Stimulated activated CD4-positive, alpha-beta T cell treated with anti-CD3 and anti-CD28 coated beads, Interleukin-2, amount 100 ng/mL, for 24 hours (primary cell): ENCODE results near the gene LRCH3.

Source experiments
- DNase-seq, 2 donors: peaks; one replicate each; pipeline ENCODE4 v3.0.0-alpha.2; 2020

LRCH3 gene

GRCh38 chr3:197791113-197791891 is at the start of gene LRCH3:
TSS of gene LRCH3 (plus strand) at chr3:197791254. CDS start at chr3:197791279, 25 bp downstream.
- DNase-seq, result peak; percentile 86

GRCh38 chr3:197742787-197743186 is 48.3 kb upstream of the LRCH3 start:
- DNase-seq, result no peak

GRCh38 chr3:197746209-197746608 is 44.8 kb upstream of the LRCH3 start:
- DNase-seq, result no peak

DNA sequence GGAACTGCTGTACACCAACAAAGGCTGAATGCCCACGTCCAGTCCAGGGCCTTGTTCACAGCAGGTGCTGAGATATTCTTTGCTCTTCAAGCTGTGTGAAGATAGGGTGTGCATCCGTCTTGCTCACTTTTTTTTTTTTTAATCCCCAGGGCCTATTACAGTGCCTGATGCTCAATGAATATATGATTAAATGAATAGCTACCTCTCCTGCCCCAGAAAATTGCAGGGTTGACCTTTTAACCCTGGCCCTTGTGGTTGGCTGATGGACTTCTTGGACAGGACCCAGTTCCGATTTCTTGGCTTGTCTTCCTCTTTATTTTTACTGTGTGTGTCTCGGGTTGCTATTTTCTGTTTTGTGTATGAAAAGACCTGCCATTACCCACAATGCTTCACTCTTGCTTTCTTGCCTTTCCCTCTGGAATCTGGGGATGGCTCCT is 44.2 kb upstream of the LRCH3 start:
- DNase-seq, result no peak

DNA sequence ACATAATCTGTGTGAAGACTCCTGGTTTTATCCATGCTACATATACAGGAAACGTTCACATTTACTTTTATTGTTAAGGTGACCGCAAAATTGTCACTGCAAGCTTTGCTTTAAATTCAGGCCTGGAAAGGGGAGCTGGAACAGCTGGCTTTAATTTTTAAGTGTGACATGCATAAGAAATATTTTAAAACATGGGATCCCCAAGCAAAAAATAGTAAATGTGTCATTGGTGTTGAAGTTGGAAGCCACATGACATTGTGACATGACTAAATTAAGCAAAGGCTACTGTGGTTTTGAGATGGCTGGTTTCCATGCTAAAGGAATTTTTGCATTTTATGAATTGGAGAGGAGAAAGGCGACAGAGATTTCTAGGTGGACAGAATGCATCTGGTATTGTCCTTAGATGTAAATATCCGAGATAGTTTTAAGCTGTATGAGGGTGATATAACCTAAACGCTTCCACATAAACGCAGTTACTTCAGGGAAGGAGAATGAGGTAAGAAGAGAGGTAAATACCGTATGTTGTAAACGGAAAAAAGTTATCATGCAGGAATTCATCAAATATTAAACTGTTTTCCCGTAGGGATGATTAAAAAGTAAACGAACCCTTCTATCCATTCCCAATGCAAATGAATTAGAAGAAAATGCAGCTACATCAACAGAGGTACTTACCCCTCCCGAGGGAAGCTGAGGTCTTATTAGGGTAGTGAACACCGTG is 42.3 kb upstream of the LRCH3 start:
- no peak for DNase-seq

DNA sequence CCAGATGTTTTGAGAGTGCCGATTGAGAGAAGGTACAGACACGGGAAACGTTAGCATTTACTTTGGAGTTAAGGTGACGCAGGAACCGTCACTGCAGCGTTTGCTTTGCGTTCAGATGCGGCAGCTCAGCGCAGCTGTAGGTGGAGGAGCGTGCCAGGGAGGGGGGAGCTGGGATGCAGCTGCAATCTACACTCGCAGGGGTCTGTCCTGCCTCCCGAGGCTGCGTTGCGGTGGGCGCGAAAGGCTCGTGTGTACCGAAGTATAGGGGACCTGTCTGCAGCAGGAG is 41.8 kb upstream of the LRCH3 start:
- peak; percentile 58 to 67 for DNase-seq

- peak; percentile 84 to 87 for DNase-seq
Observed at GRCh38 chr3:197749601-197750395, 41.3 kb upstream of the LRCH3 start, which contains the start of gene FYTTD1. TSS of gene FYTTD1 (plus strand) at chr3:197749883. CDS start at chr3:197749972, 89 bp downstream.

DNA sequence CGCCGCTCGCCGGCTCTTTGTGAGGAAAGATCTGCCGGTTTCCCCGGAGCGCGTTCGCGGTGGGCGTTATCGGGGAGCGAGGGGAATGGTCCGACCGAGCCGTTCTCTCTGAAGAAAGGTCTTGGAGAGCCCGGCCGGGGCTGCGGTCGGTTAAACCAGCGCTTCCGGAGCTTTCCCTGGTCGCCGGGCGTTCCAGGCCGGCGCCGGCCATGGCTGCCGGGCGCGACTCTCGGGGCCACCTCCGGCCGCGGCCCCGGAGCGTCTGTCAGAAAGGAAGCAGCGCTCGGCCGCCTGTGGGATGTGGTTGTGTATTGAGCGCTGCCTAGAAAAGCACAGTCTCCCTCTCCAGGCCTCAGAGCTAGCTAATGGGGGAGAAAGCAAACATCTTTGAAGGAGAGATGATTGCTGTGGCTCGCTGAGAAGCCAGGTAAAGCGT is 40.6 kb upstream of the LRCH3 start:
- peak; percentile 57 to 62 for DNase-seq

DNA sequence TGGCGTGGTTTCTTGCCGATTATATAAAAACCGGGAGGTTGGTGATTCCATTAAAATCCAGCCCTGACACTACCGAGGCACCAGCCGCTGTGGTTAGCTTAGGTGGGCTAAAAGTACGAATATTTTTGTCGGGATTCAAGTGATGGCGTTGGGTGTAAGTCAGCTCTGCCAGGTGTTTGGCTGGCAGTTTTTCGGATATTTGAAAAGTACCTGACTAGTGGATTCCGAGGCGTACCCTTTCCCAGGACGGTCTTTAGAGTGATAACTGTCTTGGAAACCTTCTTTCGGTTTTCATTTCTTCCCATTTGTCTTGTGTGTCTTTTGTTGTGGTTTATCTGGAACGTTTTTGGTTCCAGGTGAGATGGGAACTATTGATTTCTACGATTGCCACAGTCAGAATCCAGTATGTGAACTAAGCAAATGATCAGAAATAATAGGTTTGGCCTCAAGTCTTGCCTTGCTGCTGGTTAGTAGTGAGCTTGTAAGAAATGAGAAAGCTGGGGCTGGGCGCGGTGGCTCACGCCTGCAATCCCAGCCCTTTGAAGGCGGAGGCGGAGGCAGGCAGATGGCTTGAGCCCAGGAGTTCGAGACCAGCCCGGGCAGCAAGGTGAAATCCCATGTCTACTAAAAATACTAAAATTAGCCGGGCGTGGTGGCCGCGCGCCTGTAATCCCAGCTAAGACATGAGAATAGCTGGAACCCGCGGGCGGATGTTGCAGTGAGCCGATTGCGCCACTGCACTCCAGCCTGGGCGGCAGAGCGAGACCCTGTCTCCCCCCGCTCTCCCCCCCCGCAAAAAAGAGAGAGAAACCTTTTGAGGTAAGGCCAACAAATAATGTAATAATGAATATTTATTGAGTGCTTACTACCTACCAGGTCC is 40.0 kb upstream of the LRCH3 start:
- DNase-seq, result peak; percentile 45 to 62

GRCh38 chr3:197752107-197752506 is 38.9 kb upstream of the LRCH3 start:
- no peak for DNase-seq

- no peak for DNase-seq
Observed at GRCh38 chr3:197753263-197753662, 37.8 kb upstream of the LRCH3 start.

- no peak for DNase-seq
Observed at GRCh38 chr3:197756704-197757103, 34.4 kb upstream of the LRCH3 start.

GRCh38 chr3:197758512-197758911 is 32.5 kb upstream of the LRCH3 start:
- no peak for DNase-seq

GRCh38 chr3:197761784-197762183 is 29.3 kb upstream of the LRCH3 start:
- DNase-seq, result no peak

DNA sequence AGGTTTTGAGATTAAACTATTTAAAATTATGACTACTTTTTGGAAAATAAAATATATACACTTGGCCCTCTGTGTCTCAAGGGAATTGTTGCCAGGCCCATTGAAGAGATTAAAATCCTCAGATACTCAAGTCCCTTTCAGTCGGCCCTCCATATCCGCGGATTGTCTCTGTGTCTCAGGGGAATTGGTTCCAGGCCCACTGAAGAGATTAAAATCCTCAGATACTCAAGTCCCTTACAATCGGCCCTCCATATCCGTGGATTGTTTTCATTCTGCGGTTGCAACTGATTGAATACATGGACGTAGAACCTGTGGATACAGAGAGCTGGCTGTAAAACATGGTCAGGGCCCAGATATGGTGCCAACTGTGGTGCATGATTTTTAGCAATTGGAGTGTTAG is 15.7 kb upstream of the LRCH3 start:
- DNase-seq, result no peak

- DNase-seq, result no peak
Observed at GRCh38 chr3:197782230-197782629, 8.8 kb upstream of the LRCH3 start.

DNA sequence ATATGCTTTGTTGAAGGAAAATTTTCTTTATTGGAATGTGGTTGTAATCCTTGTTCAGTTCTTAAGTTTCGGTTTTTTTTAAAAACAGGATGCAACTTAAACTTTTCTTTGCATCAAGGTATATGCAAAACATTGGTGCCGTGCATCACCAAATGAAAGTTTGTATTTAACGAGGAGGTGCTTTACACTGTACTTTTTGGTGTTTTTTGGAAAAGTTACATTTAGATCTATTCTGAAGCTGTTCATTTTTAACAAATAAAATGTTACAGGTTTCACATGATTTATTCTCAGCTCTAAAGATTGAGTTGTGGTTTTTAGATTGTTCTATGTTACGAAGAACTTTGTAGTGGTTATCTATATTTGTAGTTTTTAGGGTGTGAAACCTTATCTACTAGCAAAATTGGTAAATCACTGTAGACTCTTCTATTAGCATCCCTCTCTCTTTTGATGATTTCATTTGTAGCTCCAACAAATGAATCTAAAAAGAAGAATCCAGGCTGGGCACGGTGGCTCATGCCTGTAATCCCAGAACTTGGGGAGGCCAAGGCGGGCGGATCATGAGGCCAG is 7.0 kb upstream of the LRCH3 start:
- no peak for DNase-seq

DNA sequence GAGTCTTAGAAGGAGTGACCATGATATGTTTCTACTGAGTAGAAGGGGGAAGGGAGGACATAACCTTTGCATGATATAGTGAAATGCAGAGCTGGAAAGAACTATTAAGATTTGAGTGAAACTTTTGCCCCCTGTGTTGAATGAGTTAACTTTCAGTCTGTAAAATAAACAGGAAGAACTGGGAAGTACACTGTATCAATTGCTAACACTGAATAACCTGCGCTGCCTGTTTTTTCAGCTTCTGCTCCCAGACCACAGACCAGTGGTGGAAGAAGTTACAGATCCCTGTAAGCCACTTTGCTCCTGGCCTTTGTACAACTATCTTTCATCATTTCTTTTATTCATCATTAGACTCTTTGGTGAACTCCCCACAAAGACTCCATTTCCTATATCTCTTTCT is 3.6 kb upstream of the LRCH3 start:
- DNase-seq, result no peak

DNA sequence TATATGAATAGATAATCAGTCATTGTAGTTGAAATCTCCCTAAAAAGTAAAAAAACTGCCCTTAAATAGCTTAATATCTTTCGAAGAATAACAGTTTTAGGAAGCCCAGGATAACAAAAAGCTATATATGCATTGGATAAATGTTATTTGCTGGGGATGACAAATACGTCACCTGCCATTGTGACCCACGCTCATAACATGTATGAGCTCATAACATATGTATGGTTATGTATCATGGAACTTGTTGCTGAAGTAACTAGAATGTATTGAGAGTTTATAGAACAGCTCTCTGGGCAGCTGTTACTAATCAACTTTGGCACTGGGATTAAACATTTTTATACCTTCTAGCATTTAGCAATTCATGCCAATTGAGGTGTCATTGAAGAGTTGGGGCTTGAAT is 1.7 kb upstream of the LRCH3 start:
- no peak for DNase-seq

DNA sequence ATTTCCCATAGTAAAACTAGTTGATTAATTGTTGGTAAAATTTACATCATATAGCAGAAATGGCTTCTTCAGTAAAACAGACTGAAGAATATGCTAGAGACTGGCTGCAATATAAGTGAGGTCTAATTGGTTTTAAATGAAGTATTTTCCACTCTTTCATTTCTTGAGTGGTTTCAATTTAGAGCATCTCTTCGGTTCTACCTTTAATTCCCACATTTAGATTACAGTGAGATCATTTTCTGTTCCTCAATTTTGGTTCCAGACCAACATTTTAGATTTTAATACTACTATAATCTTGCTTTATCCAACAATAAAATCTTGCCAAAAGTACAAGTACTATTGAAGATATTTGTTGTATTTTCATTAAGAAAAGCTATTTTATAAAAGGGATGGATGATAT is 1.0 kb upstream of the LRCH3 start:
- no peak for DNase-seq

- DNase-seq, result peak; percentile 34 to 37
Observed at GRCh38 chr3:197791892-197792647, 1.0 kb downstream of the LRCH3 start.
